NOMO-1 treated with dmso at 0.1 percent for 144 hours (cell line): Measurements from ENCODE around the gene TMPRSS7.

Experiments used
- DNase-seq: peaks from one replicate; lab custom pipeline; 2025; ENCODE audit not compliant: unreplicated experiment; lab: John Stamatoyannopoulos, UW

The TMPRSS7 gene

GRCh38 chr3:112127522-112128494, 93.3 kb downstream of the TMPRSS7 start:
- no peak for DNase-seq

- DNase-seq, result peak; percentile 33
These were observed 94.5 kb downstream of the TMPRSS7 start for GRCh38 chr3:112128843-112129727.

DNA sequence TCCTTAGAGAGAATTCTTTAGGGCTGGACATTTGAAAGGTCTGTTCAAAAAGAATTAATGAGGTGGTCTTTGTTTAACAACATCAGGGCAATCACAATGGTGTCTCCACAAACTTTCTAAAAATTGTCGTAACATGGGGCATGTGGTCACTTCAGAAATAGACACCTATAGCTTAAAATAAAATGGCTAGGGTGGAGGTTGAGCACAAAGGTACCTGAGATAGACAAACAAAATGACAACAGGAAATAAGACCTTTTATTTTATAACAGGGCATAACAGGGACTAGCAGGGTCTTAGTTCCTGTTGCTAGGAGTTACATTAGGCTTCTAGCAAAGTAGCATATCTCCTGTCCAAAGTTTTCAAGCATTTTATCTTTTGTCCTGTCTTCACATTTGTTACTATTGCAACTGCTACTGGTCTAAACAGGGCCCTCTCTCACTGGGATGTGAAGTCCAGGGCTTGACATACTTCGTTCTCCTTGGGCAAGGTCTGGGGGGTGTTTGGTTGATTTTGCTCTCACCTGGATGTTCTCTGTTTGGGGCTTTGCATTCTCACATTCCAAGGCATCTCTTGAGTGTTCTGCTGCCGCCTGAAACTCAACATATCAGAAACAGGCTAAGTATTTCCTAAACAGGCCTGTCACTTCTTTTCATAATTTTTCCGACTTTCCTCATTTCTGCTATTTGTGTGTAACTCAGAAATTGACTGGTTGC, 95.5 kb downstream of the TMPRSS7 start:
- DNase-seq, result no peak

- no peak for DNase-seq
These were observed 96.1 kb downstream of the TMPRSS7 start for GRCh38 chr3:112130638-112130993.
